ENCODE results near the gene IFIT3.
"Not testable (repeated sequence)": the region's sequence is repeated elsewhere in the genome, so short reads cannot be mapped to it uniquely, and the experiment has no call there.

The IFIT3 gene

GRCh38 chr10:89308736-89309135 lies 19.1 kb upstream of the IFIT3 start:
- ATAC-seq (no peak), DNase-seq (no peak)
- Mint-ChIP-seq H3K9me3 (peaks cover 5% of the 10 kb centered on the region), H3K27ac (no peak overlapping the region), H3K36me3 (ENCODE audit: low read depth) (peaks cover 37% of the 10 kb centered on the region), H3K27me3 (peaks cover 2% of the 10 kb centered on the region), H3K4me3 (no peak overlapping the region), H3K4me1 (peaks cover 6% of the 10 kb centered on the region)

- ATAC-seq (no peak), DNase-seq (no peak)
- peaks cover 1% of the 10 kb centered on the region for H3K4me1 Mint-ChIP-seq
- H3K4me3 Mint-ChIP-seq, result no peak overlapping the region
- H3K36me3 Mint-ChIP-seq (ENCODE audit: low read depth), result peaks cover 37% of the 10 kb centered on the region
- H3K27me3 Mint-ChIP-seq, result peaks cover 2% of the 10 kb centered on the region
- H3K27ac Mint-ChIP-seq, result no peak overlapping the region
- H3K9me3 Mint-ChIP-seq, result peaks cover 5% of the 10 kb centered on the region
These were observed 18.4 kb upstream of the IFIT3 start for GRCh38 chr10:89309156-89310055.

GRCh38 chr10:89310056-89310893 lies 17.5 kb upstream of the IFIT3 start:
- H3K4me1 Mint-ChIP-seq, result peaks cover 1% of the 10 kb centered on the region
- no peak overlapping the region for H3K27ac Mint-ChIP-seq
- no peak for ATAC-seq
- H3K9me3 Mint-ChIP-seq, result peaks cover 5% of the 10 kb centered on the region
- peaks cover 33% of the 10 kb centered on the region for H3K36me3 Mint-ChIP-seq (ENCODE audit: low read depth)
- no peak for DNase-seq
- H3K27me3 Mint-ChIP-seq, result peaks cover 2% of the 10 kb centered on the region
- no peak overlapping the region for H3K4me3 Mint-ChIP-seq

- no peak overlapping the region for H3K27ac Mint-ChIP-seq
- peaks cover 8% of the 10 kb centered on the region for H3K9me3 Mint-ChIP-seq
- H3K4me3 Mint-ChIP-seq, result no peak overlapping the region
- H3K27me3 Mint-ChIP-seq, result peaks cover 2% of the 10 kb centered on the region
- H3K36me3 Mint-ChIP-seq (ENCODE audit: low read depth), result peaks cover 10% of the 10 kb centered on the region
- DNase-seq (no peak), ATAC-seq (no peak)
- H3K4me1 Mint-ChIP-seq, result peaks cover 4% of the 10 kb centered on the region
These were observed 14.8 kb upstream of the IFIT3 start for GRCh38 chr10:89312973-89313372.

- Mint-ChIP-seq H3K27ac (no peak overlapping the region), H3K4me1 (peaks cover 4% of the 10 kb centered on the region), H3K36me3 (ENCODE audit: low read depth) (peaks cover 2% of the 10 kb centered on the region), H3K4me3 (no peak overlapping the region), H3K27me3 (peaks cover 6% of the 10 kb centered on the region), H3K9me3 (peaks cover 6% of the 10 kb centered on the region)
- DNase-seq, result no peak
- ATAC-seq, result no peak
These were observed 13.1 kb upstream of the IFIT3 start for GRCh38 chr10:89314676-89315075.

- not testable (repeated sequence) for DNase-seq; H3K27me3 Mint-ChIP-seq; H3K4me3 Mint-ChIP-seq; H3K4me1 Mint-ChIP-seq; ATAC-seq; H3K9me3 Mint-ChIP-seq; H3K27ac Mint-ChIP-seq; H3K36me3 Mint-ChIP-seq (ENCODE audit: low read depth)
These were observed 9.8 kb upstream of the IFIT3 start for GRCh38 chr10:89318047-89318446.

GRCh38 chr10:89325081-89325480 lies 2.7 kb upstream of the IFIT3 start:
- not testable (repeated sequence) for H3K27ac Mint-ChIP-seq; H3K9me3 Mint-ChIP-seq; H3K36me3 Mint-ChIP-seq (ENCODE audit: low read depth); H3K4me3 Mint-ChIP-seq; DNase-seq; ATAC-seq
- Mint-ChIP-seq H3K27me3 (peaks cover 26% of the 10 kb centered on the region), H3K4me1 (peaks cover 33% of the 10 kb centered on the region)

- not testable (repeated sequence) for H3K36me3 Mint-ChIP-seq (ENCODE audit: low read depth); ATAC-seq; DNase-seq; H3K27ac Mint-ChIP-seq; H3K9me3 Mint-ChIP-seq; H3K4me3 Mint-ChIP-seq
- H3K27me3 Mint-ChIP-seq, result peaks cover 26% of the 10 kb centered on the region
- peaks cover 41% of the 10 kb centered on the region for H3K4me1 Mint-ChIP-seq
These were observed 1.9 kb upstream of the IFIT3 start for GRCh38 chr10:89325856-89326255.

- H3K9me3 Mint-ChIP-seq, result peaks cover 4% of the 10 kb centered on the region
- H3K4me1 Mint-ChIP-seq, result peaks cover 73% of the 10 kb centered on the region
- peaks cover 1% of the 10 kb centered on the region for H3K36me3 Mint-ChIP-seq (ENCODE audit: low read depth)
- no peak overlapping the region for H3K4me3 Mint-ChIP-seq
- no peak for DNase-seq
- no peak for ATAC-seq
- H3K27me3 Mint-ChIP-seq, result peaks cover 18% of the 10 kb centered on the region
- H3K27ac Mint-ChIP-seq, result no peak overlapping the region
These were observed 1.4 kb downstream of the IFIT3 start for GRCh38 chr10:89329151-89329550.

- peaks cover 80% of the 10 kb centered on the region for H3K4me1 Mint-ChIP-seq
- H3K27me3 Mint-ChIP-seq, result peaks cover 16% of the 10 kb centered on the region
- DNase-seq; H3K36me3 Mint-ChIP-seq (ENCODE audit: low read depth); H3K9me3 Mint-ChIP-seq; H3K27ac Mint-ChIP-seq; ATAC-seq: not testable (repeated sequence)
- peak overlapping the region; percentile 28 for H3K4me3 Mint-ChIP-seq
These were observed 2.2 kb downstream of the IFIT3 start for GRCh38 chr10:89330014-89330413.

GRCh38 chr10:89330537-89331212 lies 2.9 kb downstream of the IFIT3 start:
- no peaks in the 10 kb centered on the region for H3K9me3 Mint-ChIP-seq
- peak overlapping the region; percentile 21 for H3K27ac Mint-ChIP-seq
- ATAC-seq (no peak), DNase-seq (no peak)
- peaks cover 22% of the 10 kb centered on the region for H3K27me3 Mint-ChIP-seq
- H3K4me1 Mint-ChIP-seq, result peaks cover 86% of the 10 kb centered on the region
- peaks cover 1% of the 10 kb centered on the region for H3K36me3 Mint-ChIP-seq (ENCODE audit: low read depth)
- H3K4me3 Mint-ChIP-seq, result no peak overlapping the region

- Mint-ChIP-seq H3K4me1 (peaks cover 85% of the 10 kb centered on the region), H3K27ac (peak overlapping the region; percentile 78), H3K4me3 (peak overlapping the region; percentile 62), H3K27me3 (peaks cover 22% of the 10 kb centered on the region)
- not testable (repeated sequence) for DNase-seq; H3K36me3 Mint-ChIP-seq (ENCODE audit: low read depth); H3K9me3 Mint-ChIP-seq; ATAC-seq
These were observed 3.8 kb downstream of the IFIT3 start for GRCh38 chr10:89331487-89332122.

- Mint-ChIP-seq H3K9me3 (no peaks in the 10 kb centered on the region), H3K36me3 (ENCODE audit: low read depth) (no peaks in the 10 kb centered on the region), H3K4me1 (peaks cover 87% of the 10 kb centered on the region), H3K27ac (peak overlapping the region; percentile 78), H3K27me3 (peaks cover 22% of the 10 kb centered on the region), H3K4me3 (peak overlapping the region; percentile 62)
- DNase-seq (no peak), ATAC-seq (peak; percentile 60)
These were observed 4.4 kb downstream of the IFIT3 start for GRCh38 chr10:89332123-89332633.

GRCh38 chr10:89335226-89335625 lies 7.4 kb downstream of the IFIT3 start:
- Mint-ChIP-seq H3K4me1 (peaks cover 65% of the 10 kb centered on the region), H3K27ac (no peak overlapping the region), H3K4me3 (no peak overlapping the region), H3K27me3 (peaks cover 14% of the 10 kb centered on the region), H3K9me3 (no peaks in the 10 kb centered on the region), H3K36me3 (ENCODE audit: low read depth) (peaks cover 14% of the 10 kb centered on the region)
- DNase-seq (no peak), ATAC-seq (no peak)

All from activated naive CD8-positive, alpha-beta T cell treated with anti-CD3 and anti-CD28 coated beads, Interleukin-2, amount 50 U/mL, for 24 hours (primary cell).